Left cardiac atrium (tissue), 4 donors: Measurements from ENCODE around the gene DDX28. TPM values are rescaled to one million over a fixed set of nuclear protein-coding genes. Genes with fewer than 3 reads are reported as not detected.
A peak's percentile ranks its signal among the peaks of the same experiment; 100 is the strongest.
"Not testable (repeated sequence)": the region's sequence is repeated elsewhere in the genome, so short reads cannot be mapped to it uniquely, and the experiment has no call there.

Experiments
- ATAC-seq, 2 donors: fragments of 200-7000 bp; cut with Tn5 transposase; one replicate each; pipeline ENCODE4 v1.9.1; 2020; ENCODE audit warnings: mild to moderate bottlenecking in 2 of 2, moderate library complexity in 2 of 2
- DNase-seq: peaks from one replicate; pipeline ENCODE4 v3.0.0-alpha.2; 2020
- intact Hi-C, 2 donors: fragments of 100-400 bp; cut with DNase I; formaldehyde crosslinking; loops; one replicate each; pipeline versions ENCODE4 v1.14.1 to v1.15.1; 2022 to 2023
- total RNA-seq, 2 donors: library from RNA; stranded (reverse); fragmentation: NEBNext Ultra II Directional; extraction: Animal tissue kit (Norgen Biotek cat#: 25700); gene quantifications; one replicate each; pipeline ENCODE4 v1.2.1, GENCODE V29; 2021
- donor health status: DM: no; HTN: yes; CAD: no.
- donor health status: DM: no; HTN: yes; CAD: no; lungs with severe emphysema.
- donor health status: DM: yes; HTN: yes; CAD: no.
- donor health status: Dilated cardiomyopathy.

DDX28 gene
- total RNA-seq, 2 donors from 2014 or later, result 7.2 to 8.4 TPM

DNA sequence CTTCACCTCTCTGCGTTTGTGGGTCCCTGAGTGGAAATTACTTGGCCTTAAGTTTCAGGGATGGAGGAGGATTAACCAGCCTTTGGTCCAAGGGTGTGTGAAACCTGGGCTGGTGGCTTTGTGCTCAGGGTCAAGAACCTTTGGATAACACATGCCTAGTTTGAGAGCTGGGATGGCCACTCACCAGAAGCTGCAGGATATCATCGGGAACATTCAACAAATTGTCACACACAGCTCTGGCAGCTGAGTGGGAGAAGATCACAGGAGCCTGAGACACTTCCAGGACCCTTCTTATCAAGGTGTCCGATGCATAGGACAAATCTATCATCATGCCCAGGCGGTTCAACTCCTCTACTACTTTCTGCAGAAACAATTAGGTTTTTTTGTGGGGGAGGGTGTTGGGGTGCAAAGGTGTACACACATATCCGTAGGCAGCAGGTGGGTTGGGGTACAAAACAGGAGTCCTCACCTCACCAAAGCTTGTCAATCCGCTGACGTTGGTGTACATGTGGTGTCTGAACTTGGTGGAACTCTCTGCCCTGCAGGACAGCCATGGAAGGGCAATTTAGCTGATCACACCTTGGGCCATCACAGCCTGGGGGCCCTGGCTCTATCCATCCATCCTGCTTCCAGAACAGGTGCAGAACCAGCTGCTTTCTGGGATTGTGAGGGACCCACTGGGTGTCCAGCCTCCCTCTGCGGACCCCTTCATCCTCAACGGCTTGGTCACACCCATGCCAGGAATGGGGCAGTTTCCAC lies 45.4 kb downstream of the DDX28 start:
- ATAC-seq, result peak in 1 of 2 donors; percentile 67
- DNase-seq, result no peak
- intact Hi-C loops, result no loop called here

DNA sequence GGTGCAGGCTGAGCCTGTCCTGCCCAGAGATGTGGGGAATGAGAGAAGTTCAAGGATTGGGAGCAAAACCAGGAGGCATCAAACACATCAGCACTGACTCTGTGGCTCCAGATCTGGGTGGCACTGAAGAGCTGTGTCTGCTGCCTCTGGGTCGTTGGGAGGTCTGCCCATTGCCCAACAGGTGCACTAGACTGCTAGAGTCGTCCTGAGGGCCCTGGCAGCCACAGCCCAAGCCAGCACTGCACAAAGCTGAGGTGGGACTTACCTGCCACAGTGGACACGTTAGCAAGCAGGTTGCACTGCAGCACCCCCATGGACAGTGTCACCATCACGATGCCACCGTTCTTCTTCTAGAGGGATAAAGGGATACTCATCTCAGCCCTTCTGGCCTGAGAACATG lies 46.0 kb downstream of the DDX28 start:
- intact Hi-C loops, result no loop called here
- ATAC-seq (no peak), DNase-seq (no peak)

- DNase-seq (no peak), ATAC-seq (no peak)
- intact Hi-C loops, result no loop called here
Measured at GRCh38 chr16:67976205-67976604, 46.8 kb downstream of the DDX28 start.

DNA sequence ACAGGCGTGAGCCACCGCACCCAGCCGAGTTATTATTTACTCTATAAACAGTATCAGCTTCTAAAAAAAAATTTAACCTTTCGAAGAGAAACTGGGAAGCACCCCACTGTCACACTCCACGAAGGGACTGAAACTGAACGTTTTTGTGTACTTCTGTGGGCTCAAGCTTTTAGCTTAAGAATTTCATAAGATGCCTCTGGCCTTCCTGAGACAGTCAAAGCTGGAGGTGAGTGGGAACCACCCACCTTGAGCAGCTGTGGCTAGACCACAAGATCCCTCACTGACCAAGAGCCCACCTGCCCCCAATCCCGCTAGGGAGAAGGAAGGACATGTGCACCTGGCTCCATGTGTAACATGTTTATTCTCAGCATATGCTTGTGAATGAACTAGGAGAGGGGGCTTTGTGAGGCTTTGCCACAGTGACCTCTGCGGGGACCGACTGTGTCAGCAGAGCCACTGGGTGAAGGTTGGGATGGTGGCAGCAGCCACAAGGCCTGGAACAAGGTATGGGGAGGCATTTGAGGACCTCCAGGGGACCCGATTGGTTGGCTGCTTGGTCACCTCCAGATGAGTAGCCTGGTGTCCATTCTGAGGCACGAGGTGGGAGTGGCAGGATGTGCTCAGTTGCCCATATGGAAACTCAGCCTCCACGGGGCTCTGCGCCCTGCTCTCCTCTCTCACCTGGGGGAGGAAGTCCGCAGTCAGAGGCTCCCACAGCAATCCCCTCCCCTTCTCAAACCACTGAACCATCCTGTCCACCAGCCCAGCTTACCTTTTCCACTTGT lies 47.5 kb downstream of the DDX28 start:
- ATAC-seq, result no peak
- DNase-seq, result no peak
- intact Hi-C loops, result no loop called here

DNA sequence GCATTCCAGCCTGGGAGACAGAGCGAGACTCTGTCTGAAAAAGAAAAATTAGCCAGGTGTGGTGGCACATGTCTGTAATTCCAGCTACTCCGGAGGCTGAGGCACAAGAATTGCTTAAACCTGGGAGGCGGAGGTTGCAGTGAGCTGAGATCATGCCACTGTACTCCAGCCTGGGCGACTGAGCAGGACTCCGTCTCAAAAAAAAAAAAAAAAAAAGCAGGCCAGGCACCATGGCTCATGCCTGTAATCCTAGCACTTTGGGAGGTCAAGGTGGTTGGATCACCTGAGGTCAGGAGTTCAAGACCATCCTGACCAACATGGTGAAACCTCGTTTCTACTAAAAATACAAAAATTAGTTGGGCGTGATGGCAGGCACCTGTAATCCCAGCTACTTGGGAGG lies 50.7 kb downstream of the DDX28 start:
- DNase-seq, ATAC-seq, intact Hi-C loops: not testable (repeated sequence)

DNA sequence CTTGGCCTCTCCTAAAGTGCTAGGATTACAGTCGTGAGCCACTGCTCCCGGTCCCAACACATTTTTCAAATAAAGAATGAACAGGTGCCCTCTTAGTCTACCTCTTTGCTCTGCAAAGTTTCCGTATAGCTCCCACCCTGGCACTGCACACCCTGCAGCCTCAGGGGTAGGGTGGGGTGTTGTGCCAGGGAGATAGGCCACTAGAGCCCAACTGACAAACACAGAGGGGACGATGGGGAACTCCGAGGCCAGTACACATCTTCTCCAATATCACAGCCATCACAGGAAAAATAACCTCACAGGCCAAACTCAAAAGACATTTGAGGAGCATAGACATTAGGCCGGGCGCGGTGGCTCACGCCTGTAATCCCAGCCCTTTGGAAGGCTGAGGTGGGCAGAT lies 51.9 kb downstream of the DDX28 start:
- ATAC-seq (no peak), DNase-seq (no peak)
- intact Hi-C loops, result no loop called here

Other genes with a start within 250 kb of the DDX28 start
- 10 to 100 TPM; 10.9 to 14.3 TPM for gene RANBP10, start 216.7 kb downstream of the DDX28 start, total RNA-seq
- under 1 TPM; 0.55 to 0.74 TPM for gene TSNAXIP1, start 216.3 kb downstream of the DDX28 start, total RNA-seq
- gene THAP11, start 180.9 kb downstream of the DDX28 start, total RNA-seq, result 10 to 100 TPM; 24.5 to 24.7 TPM
- 10 to 100 TPM; 59.8 to 73.9 TPM for gene NUTF2, start 176.3 kb downstream of the DDX28 start, total RNA-seq
- gene CENPT, start 175.5 kb downstream of the DDX28 start, total RNA-seq, result 10 to 100 TPM; 22.1 to 22.2 TPM
- gene EDC4, start 150.2 kb downstream of the DDX28 start, total RNA-seq, result 10 to 100 TPM; 23.3 to 31.5 TPM
- under 1 TPM in 1 of 2 donors, not detected in 1; 0.50 TPM for gene NRN1L, start 138.3 kb downstream of the DDX28 start, total RNA-seq
- 10 to 100 TPM; 21.0 to 27.3 TPM for gene PSKH1, start 130.0 kb downstream of the DDX28 start, total RNA-seq
- gene CTRL, start 91.4 kb downstream of the DDX28 start, total RNA-seq, result under 1 TPM; 0.76 to 0.97 TPM
- gene PSMB10, start 86.4 kb downstream of the DDX28 start, total RNA-seq, result 10 to 100 TPM; 54.9 to 64.5 TPM
- 10 to 100 TPM; 12.8 to 22.6 TPM for gene LCAT, start 79.1 kb downstream of the DDX28 start, total RNA-seq
- gene SLC12A4, start 54.6 kb downstream of the DDX28 start, total RNA-seq, result 10 to 100 TPM; 52.0 to 98.2 TPM
- not detected for gene DPEP3, start 42.7 kb downstream of the DDX28 start, total RNA-seq
- 1 to 10 TPM; 1.1 to 2.7 TPM for gene DPEP2, start 23.7 kb downstream of the DDX28 start, total RNA-seq
- not detected for gene DPEP2NB, start 7.3 kb downstream of the DDX28 start, total RNA-seq
- 1 to 10 TPM; 6.9 to 7.2 TPM for gene DUS2, start 52 bp upstream of the DDX28 start, total RNA-seq
- 10 to 100 TPM; 25.9 to 28.9 TPM for gene NFATC3, start 62.1 kb upstream of the DDX28 start, total RNA-seq
- under 1 TPM; 0.32 to 0.42 TPM for gene ESRP2, start 212.9 kb upstream of the DDX28 start, total RNA-seq
- gene PLA2G15, start 222.1 kb upstream of the DDX28 start, total RNA-seq, result 10 to 100 TPM; 20.5 to 27.4 TPM
- gene SLC7A6, start 241.3 kb upstream of the DDX28 start, total RNA-seq, result 10 to 100 TPM; 33.0 to 51.6 TPM